Tibial nerve (tissue), 4 donors: ENCODE measurements around the gene CCZ1B. TPM values are rescaled to one million over a fixed set of nuclear protein-coding genes. Genes with fewer than 3 reads are reported as not detected.
"Not testable (repeated sequence)": the region's sequence is repeated elsewhere in the genome, so short reads cannot be mapped to it uniquely, and the experiment has no call there.

Source experiments
- DNase-seq, 2 donors: peaks; one replicate each; pipeline ENCODE4 v3.0.0-alpha.2; 2019; ENCODE audit warnings: low spot score in 2 of 2
- H3K27ac ChIP-seq, 4 donors: fragments of 200-600 bp; sonication (generic) in 3 of 4; one replicate each; pipeline ENCODE4 v1.5.1; 2017 to 2019; ENCODE audit warnings: mild to moderate bottlenecking in 1 of 4
- H3K27me3 ChIP-seq, 2 donors: fragments of 200-600 bp; sonication (generic) in 1 of 2; one replicate each; pipeline versions ENCODE4 v1.5.1 to v1.6.0; 2017 to 2019
- H3K36me3 ChIP-seq, 3 donors: fragments of 200-600 bp; sonication (generic); one replicate each; pipeline ENCODE4 v1.5.1; 2018 to 2019
- H3K4me1 ChIP-seq, 4 donors: fragments of 200-600 bp; sonication (generic) in 3 of 4; one replicate each; pipeline ENCODE4 v1.5.1; 2017 to 2019
- H3K4me3 ChIP-seq, 4 donors: fragments of 200-600 bp; sonication (generic) in 3 of 4; one replicate each; pipeline ENCODE4 v1.5.1; 2017 to 2019; ENCODE audit warnings: mild to moderate bottlenecking in 1 of 4, moderate library complexity in 1 of 4
- H3K9me3 ChIP-seq, 4 donors: fragments of 200-600 bp; sonication (generic) in 3 of 4; one replicate each; pipeline ENCODE4 v1.5.1; 2017 to 2019
- WGBS, 2 donors: methylation state at CpG; one replicate each; pipeline ENCODE4 v1.1.5; 2018; 5-methylcytosine and 5-hydroxymethylcytosine counted together
- total RNA-seq, 4 donors: library from RNA; depleted of rRNA; stranded (reverse); fragments of >200 nt; gene quantifications; one replicate each; pipeline ENCODE4 v1.1.0, GENCODE V29; 2016

Gene CCZ1B
- total RNA-seq, 4 donors from 2014 or later = 45.7 to 136 (median 69.7) TPM

- WGBS, 2 donors = no CpG with 5 or more reads among the region's 8 CpGs
- H3K9me3 ChIP-seq, H3K27me3 ChIP-seq, H3K36me3 ChIP-seq, H3K4me3 ChIP-seq, DNase-seq, H3K27ac ChIP-seq, H3K4me1 ChIP-seq: not testable (repeated sequence)
Measured at GRCh38 chr7:6798047-6798446, 28.0 kb downstream of the CCZ1B start.

DNA sequence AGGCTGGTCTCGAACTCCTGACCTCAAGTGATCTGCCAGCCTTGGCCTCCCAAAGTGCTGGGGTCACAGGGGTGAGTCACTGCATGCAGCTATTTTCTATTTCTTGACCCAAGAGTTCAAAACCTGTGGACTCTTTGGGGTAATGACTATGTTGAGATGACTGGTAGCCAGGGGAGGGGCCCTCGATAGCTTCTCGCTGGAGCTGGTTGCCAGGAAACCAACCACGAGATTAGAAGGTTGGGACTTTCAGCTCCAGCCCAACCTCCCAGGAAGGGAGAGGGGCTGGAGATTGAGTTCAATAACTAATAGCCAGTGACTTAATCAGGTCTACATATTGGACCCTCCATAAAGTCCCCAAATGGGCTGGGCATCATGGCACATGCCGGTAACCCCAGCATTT lies 28.9 kb downstream of the CCZ1B start:
- H3K27me3 ChIP-seq, H3K36me3 ChIP-seq, DNase-seq, H3K9me3 ChIP-seq, H3K4me3 ChIP-seq, H3K27ac ChIP-seq, H3K4me1 ChIP-seq: not testable (repeated sequence)
- WGBS, 2 donors = 67 to 90% methylated on average over 2 to 5 of the region's 5 CpGs

DNA sequence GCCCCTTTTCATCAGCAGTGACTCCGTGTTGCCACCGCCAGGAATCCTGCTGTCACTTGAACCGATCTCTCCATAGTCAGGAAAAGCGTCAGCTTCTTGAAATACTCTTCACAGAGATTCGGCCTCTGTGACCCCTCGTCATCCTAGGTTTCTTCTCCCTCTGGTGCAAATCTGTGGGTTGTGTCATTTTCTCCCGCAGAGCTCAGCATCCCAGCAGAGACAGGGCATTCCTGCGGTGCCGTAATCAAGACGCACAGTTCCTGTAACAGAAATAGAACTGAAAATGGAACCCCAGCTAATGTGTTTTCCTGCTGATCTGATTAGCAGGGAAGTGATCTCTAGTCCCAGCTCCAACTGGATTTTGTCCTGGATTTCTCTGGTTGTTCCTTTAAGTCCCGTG lies 31.8 kb downstream of the CCZ1B start:
- not testable (repeated sequence) for H3K27ac ChIP-seq, H3K4me1 ChIP-seq, H3K9me3 ChIP-seq, H3K36me3 ChIP-seq, H3K4me3 ChIP-seq, DNase-seq, H3K27me3 ChIP-seq
- WGBS, 2 donors = 94 to 98% methylated on average over 4 of the region's 11 CpGs

GRCh38 chr7:6792113-6792872 lies 33.8 kb downstream of the CCZ1B start:
- H3K27me3 ChIP-seq, DNase-seq, H3K4me1 ChIP-seq, H3K27ac ChIP-seq, H3K4me3 ChIP-seq, H3K36me3 ChIP-seq, H3K9me3 ChIP-seq: not testable (repeated sequence)
- WGBS, 2 donors = no CpG with 5 or more reads among the region's 15 CpGs

GRCh38 chr7:6789353-6789752 lies 36.7 kb downstream of the CCZ1B start:
- DNase-seq, H3K9me3 ChIP-seq, H3K27me3 ChIP-seq, H3K27ac ChIP-seq, H3K4me1 ChIP-seq, H3K4me3 ChIP-seq, H3K36me3 ChIP-seq: not testable (repeated sequence)
- WGBS, 2 donors = no CpG with 5 or more reads among the region's 13 CpGs

GRCh38 chr7:6781581-6781980 lies 44.5 kb downstream of the CCZ1B start:
- not testable (repeated sequence) for H3K36me3 ChIP-seq, H3K27ac ChIP-seq, H3K4me3 ChIP-seq, H3K4me1 ChIP-seq, H3K27me3 ChIP-seq, DNase-seq, H3K9me3 ChIP-seq
- 87% methylated on average over 6 of the region's 6 CpGs; no CpG with 5 or more reads in 1 of the 2 donors for WGBS, 2 donors

DNA sequence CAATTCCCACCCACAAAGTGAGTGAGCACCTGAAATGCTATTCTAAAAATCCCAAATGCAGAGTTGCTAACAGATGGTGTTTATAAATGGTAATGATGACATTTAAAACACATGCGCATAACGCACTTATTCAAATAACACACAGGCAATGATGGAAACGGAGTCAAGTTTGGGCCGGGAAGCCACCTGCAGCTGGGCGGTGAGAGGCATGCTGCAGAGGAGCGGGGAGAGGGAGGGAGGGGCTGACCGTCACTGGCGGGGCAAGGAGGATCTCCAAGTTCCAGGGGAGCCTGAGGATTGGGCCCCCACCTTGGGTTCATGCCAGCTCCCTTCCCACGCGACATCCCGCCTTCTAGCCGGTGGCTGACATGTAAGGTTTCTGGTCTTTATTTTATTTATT lies 64.9 kb downstream of the CCZ1B start:
- not testable (repeated sequence) for H3K27me3 ChIP-seq, H3K4me1 ChIP-seq, H3K4me3 ChIP-seq, H3K9me3 ChIP-seq, H3K27ac ChIP-seq, H3K36me3 ChIP-seq, DNase-seq
- WGBS, 2 donors = 44 to 52% methylated on average over 4 to 6 of the region's 12 CpGs

DNA sequence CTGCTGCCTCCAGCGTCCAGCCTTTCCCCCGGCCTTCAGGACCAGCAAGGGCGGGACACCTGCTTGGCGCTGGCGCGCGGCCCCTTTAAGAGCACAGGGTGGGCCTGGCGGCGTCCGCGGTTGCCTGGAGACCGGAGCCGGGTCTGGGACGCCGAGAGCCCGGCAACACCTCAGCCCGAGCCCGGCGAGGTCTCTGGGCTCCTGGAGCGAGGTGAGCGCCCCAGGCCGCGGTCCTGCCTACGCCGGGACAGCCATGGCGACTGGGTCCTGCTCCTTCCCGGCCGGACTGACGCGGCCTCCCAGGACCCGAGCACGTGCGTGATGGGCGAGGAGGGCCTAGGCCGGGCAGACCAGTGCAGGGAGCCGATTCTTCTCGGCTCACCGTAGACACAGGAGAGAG lies 72.1 kb downstream of the CCZ1B start, which contains the start of gene RSPH10B2:
Gene RSPH10B2, plus strand, starts transcription at position 140 of the 400 bp plus-strand sequence. CDS start 3,575 bp downstream, outside the sequence.
- WGBS, 2 donors = no CpG with 5 or more reads among the region's 38 CpGs
- not testable (repeated sequence) for H3K27ac ChIP-seq, H3K4me1 ChIP-seq, H3K36me3 ChIP-seq, H3K4me3 ChIP-seq, DNase-seq, H3K9me3 ChIP-seq, H3K27me3 ChIP-seq

GRCh38 chr7:6750173-6750572 lies 75.9 kb downstream of the CCZ1B start:
- not testable (repeated sequence) for H3K27me3 ChIP-seq, H3K36me3 ChIP-seq, H3K4me3 ChIP-seq, H3K4me1 ChIP-seq, H3K9me3 ChIP-seq, DNase-seq, H3K27ac ChIP-seq
- WGBS, 2 donors = 96 to 98% methylated on average over 4 to 6 of the region's 6 CpGs

- DNase-seq = not testable (repeated sequence)
Measured at GRCh38 chr7:6749335-6749734, 76.7 kb downstream of the CCZ1B start.

More at GRCh38 chr7:6749335-6749734, 76.7 kb downstream of the CCZ1B start:
- not testable (repeated sequence) for H3K36me3 ChIP-seq, H3K27me3 ChIP-seq, H3K27ac ChIP-seq, H3K4me3 ChIP-seq, H3K4me1 ChIP-seq, H3K9me3 ChIP-seq
- 93% methylated on average over 7 to 8 of the region's 12 CpGs for WGBS, 2 donors

Other genes starting within 250 kb of the CCZ1B start
- 10 to 100 TPM; 38.1 to 48.3 (median 43.2) TPM for gene ZDHHC4, start 248.8 kb downstream of the CCZ1B start, total RNA-seq
- gene INTS15, start 236.3 kb downstream of the CCZ1B start, total RNA-seq = 10 to 100 TPM; 28.0 to 63.0 (median 34.0) TPM
- 10 to 100 TPM in 3 of 4 donors, 1 to 10 TPM in 1; 8.2 to 18.2 (median 12.7) TPM for gene ZNF853, start 210.7 kb downstream of the CCZ1B start, total RNA-seq
- gene ZNF316, start 189.0 kb downstream of the CCZ1B start, total RNA-seq = 10 to 100 TPM; 32.1 to 77.7 (median 36.2) TPM
- 10 to 100 TPM; 27.9 to 35.2 (median 32.0) TPM for gene ZNF12, start 119.3 kb downstream of the CCZ1B start, total RNA-seq
- gene RSPH10B2, start 72.2 kb downstream of the CCZ1B start, total RNA-seq = 1 to 10 TPM in 1 of 4 donors, under 1 TPM in 2, not detected in 1; 0.20 to 3.3 (median 0.21) TPM